Measurements from ENCODE around the gene PILRA. TPM values are rescaled to one million over a fixed set of nuclear protein-coding genes. Genes with fewer than 3 reads are reported as not detected.

PILRA gene
- total RNA-seq, 4 donors from 2014 or later, result 0.62 to 5.4 (median 2.0) TPM

DNA sequence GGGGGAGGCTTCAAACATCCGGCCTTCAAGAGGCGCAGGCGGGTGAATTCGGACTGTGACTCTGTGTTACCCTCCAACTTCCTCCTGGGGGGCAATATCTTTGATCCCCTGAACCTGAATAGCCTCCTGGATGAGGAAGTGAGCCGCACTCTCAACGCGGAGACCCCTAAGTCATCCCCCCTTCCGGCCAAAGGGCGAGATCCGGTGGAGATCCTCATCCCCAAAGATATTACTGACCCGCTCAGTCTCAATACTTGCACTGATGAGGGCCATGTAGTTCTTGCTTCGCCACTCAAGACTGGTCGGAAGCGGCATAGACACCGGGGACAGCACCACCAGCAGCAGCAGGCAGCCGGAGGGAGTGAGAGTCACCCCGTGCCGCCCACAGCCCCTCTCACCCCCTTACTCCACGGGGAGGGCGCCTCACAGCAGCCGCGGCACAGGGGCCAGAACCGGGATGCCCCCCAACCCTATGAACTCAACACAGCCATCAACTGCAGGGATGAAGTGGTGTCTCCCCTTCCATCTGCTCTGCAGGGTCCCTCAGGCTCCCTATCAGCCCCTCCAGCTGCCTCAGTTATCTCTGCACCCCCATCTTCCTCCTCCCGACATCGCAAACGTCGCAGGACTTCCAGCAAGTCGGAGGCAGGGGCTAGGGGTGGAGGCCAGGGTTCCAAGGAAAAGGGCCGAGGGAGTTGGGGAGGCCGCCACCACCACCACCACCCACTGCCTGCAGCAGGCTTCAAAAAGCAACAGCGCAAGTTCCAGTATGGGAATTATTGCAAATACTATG, 57.4 kb downstream of the PILRA start:
- Histone ChIP-seq H3K27ac (peak overlapping the region; percentile 90 to 99 (median 98)), H3K4me1 (peaks cover 36 to 41% of the 10 kb centered on the region in 2 donors), H3K9me3 (no peaks in the 10 kb centered on the region), H3K27me3 (no peaks in the 10 kb centered on the region), H3K36me3 (peaks cover 0 to 22% of the 10 kb centered on the region in 2 donors), H3K4me3 (peak overlapping the region; percentile 74 to 88 (median 83))
- in situ Hi-C loops (cut with MboI; ENCODE audit: low sequenced_read_pairs in 4 of 4) (loop anchor here in 1 of 4 donors (25.0 kb wide), 1 partner anchor 432 kb away; the partner anchor contains the start of genes SLC12A9 and TRIP6), intact Hi-C loops (cut with DNase I; ENCODE audit: low total_unique reads) (no loop called here)
- no peak for DNase-seq
- no peak for TF ChIP-seq POLR2A (IDR thresholded peaks at IDR 0.05)
- TF ChIP-seq, protein P1, sequence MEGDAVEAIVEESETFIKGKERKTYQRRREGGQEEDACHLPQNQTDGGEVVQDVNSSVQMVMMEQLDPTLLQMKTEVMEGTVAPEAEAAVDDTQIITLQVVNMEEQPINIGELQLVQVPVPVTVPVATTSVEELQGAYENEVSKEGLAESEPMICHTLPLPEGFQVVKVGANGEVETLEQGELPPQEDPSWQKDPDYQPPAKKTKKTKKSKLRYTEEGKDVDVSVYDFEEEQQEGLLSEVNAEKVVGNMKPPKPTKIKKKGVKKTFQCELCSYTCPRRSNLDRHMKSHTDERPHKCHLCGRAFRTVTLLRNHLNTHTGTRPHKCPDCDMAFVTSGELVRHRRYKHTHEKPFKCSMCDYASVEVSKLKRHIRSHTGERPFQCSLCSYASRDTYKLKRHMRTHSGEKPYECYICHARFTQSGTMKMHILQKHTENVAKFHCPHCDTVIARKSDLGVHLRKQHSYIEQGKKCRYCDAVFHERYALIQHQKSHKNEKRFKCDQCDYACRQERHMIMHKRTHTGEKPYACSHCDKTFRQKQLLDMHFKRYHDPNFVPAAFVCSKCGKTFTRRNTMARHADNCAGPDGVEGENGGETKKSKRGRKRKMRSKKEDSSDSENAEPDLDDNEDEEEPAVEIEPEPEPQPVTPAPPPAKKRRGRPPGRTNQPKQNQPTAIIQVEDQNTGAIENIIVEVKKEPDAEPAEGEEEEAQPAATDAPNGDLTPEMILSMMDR (IDR thresholded peaks at IDR 0.05 in 4 of 5, conservative IDR thresholded peaks at IDR 0.05 in 1 of 5), result no peak
- no peak for ATAC-seq

DNA sequence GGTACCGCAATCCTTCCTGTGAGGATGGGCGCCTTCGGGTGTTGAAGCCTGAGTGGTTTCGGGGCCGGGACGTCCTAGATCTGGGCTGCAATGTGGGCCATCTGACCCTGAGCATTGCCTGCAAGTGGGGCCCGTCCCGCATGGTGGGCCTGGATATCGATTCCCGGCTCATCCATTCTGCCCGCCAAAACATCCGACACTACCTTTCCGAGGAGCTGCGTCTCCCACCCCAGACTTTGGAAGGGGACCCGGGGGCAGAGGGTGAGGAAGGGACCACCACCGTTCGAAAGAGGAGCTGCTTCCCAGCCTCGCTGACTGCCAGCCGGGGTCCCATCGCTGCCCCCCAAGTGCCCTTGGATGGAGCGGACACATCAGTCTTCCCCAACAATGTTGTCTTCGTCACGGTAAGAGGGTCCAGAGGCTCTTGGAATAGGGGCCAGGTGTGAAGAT, 58.0 kb downstream of the PILRA start:
- intact Hi-C loops (cut with DNase I; ENCODE audit: low total_unique reads), result no loop called here
- peak overlapping the region; percentile 28 to 99 (median 71) for H3K27ac ChIP-seq
- DNase-seq (no peak), ATAC-seq (no peak)
- in situ Hi-C loops (cut with MboI; ENCODE audit: low sequenced_read_pairs in 4 of 4), result loop anchor here in 1 of 4 donors (25.0 kb wide), 1 partner anchor 431 kb away; the partner anchor contains the start of genes SLC12A9 and TRIP6
- no peaks in the 10 kb centered on the region for H3K27me3 ChIP-seq
- peaks cover 0 to 22% of the 10 kb centered on the region in 2 donors for H3K36me3 ChIP-seq
- TF ChIP-seq, protein P1 (IDR thresholded peaks at IDR 0.05 in 4 of 5, conservative IDR thresholded peaks at IDR 0.05 in 1 of 5), result no peak
- TF ChIP-seq POLR2A (IDR thresholded peaks at IDR 0.05), result no peak
- peak overlapping the region in 2 of 4 donors; percentile 87 to 88 for H3K4me3 ChIP-seq
- no peaks in the 10 kb centered on the region for H3K9me3 ChIP-seq
- H3K4me1 ChIP-seq, result peaks cover 36 to 41% of the 10 kb centered on the region in 2 donors

DNA sequence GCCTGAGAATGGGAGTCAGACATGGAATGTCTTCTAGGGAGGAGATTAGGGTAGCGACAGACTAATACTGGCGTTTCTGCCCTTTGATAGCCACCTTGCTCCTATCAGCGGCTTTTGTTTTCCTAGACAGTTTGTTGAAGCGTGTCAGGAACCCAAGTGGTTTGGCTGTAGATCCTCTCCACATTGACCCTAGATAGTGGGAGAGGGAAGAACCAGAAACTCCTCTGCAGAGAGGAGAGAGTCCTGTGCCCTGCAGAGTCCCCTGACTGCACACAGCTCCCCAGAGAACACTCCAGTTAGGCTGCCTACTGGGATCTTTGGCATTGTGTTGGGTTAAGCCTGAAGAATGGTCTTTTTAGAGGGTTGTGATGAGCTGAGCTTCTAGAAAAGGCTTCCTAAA, 58.8 kb downstream of the PILRA start:
- H3K9me3 ChIP-seq, result no peaks in the 10 kb centered on the region
- no peak overlapping the region for H3K4me3 ChIP-seq
- DNase-seq, result no peak
- H3K4me1 ChIP-seq, result peaks cover 36 to 41% of the 10 kb centered on the region in 2 donors
- in situ Hi-C loops (cut with MboI; ENCODE audit: low sequenced_read_pairs in 4 of 4) (loop anchor here in 1 of 4 donors (25.0 kb wide), 1 partner anchor 430 kb away; the partner anchor contains the start of genes SLC12A9 and TRIP6), intact Hi-C loops (cut with DNase I; ENCODE audit: low total_unique reads) (no loop called here)
- no peak for ATAC-seq
- H3K27ac ChIP-seq, result peak overlapping the region; percentile 28 to 99 (median 71)
- no peaks in the 10 kb centered on the region for H3K27me3 ChIP-seq
- peaks cover 0 to 22% of the 10 kb centered on the region in 2 donors for H3K36me3 ChIP-seq
- TF ChIP-seq, protein P1 (IDR thresholded peaks at IDR 0.05 in 4 of 5, conservative IDR thresholded peaks at IDR 0.05 in 1 of 5), result no peak
- no peak for TF ChIP-seq POLR2A (IDR thresholded peaks at IDR 0.05)

DNA sequence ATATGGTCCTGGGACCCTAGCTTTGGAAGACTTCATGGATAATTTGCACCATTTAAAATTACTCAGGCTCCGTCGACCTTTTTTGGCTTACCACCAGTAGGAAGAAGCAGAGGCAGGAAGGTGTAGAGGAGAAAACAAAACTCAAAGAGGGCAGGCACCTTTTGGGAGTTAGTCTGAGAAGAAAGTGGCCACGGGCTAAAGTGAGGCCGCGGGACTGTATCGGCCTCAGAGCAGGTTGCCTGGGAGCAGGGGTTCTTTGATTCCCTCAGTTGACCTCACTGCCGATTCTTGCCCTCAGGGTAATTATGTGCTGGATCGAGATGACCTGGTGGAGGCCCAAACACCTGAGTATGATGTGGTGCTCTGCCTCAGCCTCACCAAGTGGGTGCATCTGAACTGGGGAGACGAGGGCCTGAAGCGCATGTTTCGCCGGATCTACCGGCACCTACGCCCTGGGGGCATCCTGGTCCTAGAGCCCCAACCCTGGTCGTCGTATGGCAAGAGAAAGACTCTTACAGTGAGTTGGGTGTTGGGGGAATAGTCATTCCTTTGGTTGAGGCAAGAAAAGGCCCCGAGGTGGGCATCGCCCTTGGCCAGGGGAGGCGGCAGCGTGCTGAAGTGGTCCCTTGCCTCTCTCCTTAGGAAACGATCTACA, 59.5 kb downstream of the PILRA start:
- no peak overlapping the region for H3K4me3 ChIP-seq
- TF ChIP-seq, protein P1 (IDR thresholded peaks at IDR 0.05 in 4 of 5, conservative IDR thresholded peaks at IDR 0.05 in 1 of 5), result no peak
- TF ChIP-seq POLR2A (IDR thresholded peaks at IDR 0.05), result no peak
- in situ Hi-C loops (cut with MboI; ENCODE audit: low sequenced_read_pairs in 4 of 4), result loop anchor here in 1 of 4 donors (25.0 kb wide), 1 partner anchor 430 kb away; the partner anchor contains the start of genes SLC12A9 and TRIP6
- H3K36me3 ChIP-seq, result peaks cover 0 to 22% of the 10 kb centered on the region in 2 donors
- DNase-seq (no peak), ATAC-seq (no peak)
- peaks cover 36 to 38% of the 10 kb centered on the region in 2 donors for H3K4me1 ChIP-seq
- intact Hi-C loops (cut with DNase I; ENCODE audit: low total_unique reads), result no loop called here
- H3K9me3 ChIP-seq, result no peaks in the 10 kb centered on the region
- H3K27ac ChIP-seq, result peak overlapping the region in 2 of 4 donors; percentile 44 to 99
- H3K27me3 ChIP-seq, result no peaks in the 10 kb centered on the region

Data from gastrocnemius medialis (tissue), 4 donors.